Measurements from ENCODE around the gene RANBP1.

RANBP1 gene

GRCh38 chr22:20176421-20177085, 60.6 kb downstream of the RANBP1 start:
- no peak for DNase-seq
